Measurements from ENCODE around the gene ATP6V1A.

Gene ATP6V1A

DNA sequence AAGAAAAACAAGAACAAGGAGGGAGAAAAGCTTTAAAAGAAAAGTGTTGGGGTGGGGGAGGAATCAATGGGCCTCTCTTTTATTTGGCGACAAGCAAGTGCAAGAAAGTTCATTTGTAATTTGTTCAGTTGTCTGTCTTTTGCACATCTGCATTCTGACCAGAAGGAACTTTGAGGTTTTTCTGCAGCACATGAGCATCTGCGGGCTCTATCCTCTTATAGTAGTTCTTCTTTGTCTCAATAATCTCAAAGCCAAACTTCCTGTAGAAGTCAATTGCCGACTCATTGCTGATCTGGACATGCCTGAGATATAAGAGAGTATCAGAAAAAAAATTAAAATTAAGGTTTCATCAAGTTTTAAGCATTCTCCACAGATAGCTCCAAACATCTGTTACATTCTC, 25.2 kb upstream of the ATP6V1A start:
- no peak for DNase-seq (ENCODE audit: extremely low read depth, insufficient read length)
- TF ChIP-seq, protein P1, sequence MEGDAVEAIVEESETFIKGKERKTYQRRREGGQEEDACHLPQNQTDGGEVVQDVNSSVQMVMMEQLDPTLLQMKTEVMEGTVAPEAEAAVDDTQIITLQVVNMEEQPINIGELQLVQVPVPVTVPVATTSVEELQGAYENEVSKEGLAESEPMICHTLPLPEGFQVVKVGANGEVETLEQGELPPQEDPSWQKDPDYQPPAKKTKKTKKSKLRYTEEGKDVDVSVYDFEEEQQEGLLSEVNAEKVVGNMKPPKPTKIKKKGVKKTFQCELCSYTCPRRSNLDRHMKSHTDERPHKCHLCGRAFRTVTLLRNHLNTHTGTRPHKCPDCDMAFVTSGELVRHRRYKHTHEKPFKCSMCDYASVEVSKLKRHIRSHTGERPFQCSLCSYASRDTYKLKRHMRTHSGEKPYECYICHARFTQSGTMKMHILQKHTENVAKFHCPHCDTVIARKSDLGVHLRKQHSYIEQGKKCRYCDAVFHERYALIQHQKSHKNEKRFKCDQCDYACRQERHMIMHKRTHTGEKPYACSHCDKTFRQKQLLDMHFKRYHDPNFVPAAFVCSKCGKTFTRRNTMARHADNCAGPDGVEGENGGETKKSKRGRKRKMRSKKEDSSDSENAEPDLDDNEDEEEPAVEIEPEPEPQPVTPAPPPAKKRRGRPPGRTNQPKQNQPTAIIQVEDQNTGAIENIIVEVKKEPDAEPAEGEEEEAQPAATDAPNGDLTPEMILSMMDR (IDR thresholded peaks at IDR 0.05; ENCODE audit: insufficient read depth, low read length, poor library complexity, severe bottlenecking): no peak
- peaks cover 10% of the 10 kb centered on the region for H3K36me3 ChIP-seq (ENCODE audit: control insufficient read depth, insufficient read depth, low read length)

DNA sequence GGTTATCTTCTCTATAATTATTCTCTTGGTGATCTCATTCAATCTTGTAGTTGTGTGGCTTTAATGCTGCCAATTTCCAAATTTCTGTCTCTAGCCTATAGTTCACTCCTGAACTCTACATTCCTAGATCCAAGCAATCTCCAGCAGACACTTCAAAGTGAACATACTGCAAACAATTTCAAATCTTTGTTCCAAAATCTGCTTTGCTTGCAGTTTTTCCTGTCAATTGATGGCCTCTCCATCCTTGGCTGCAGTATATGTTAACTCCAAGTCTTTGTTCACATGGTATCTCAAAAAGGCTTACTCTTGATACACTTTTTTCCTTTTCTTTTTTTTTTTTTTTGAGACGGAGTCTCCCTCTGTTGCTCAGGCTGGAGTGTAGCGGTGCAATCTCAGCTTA, 18.2 kb upstream of the ATP6V1A start:
- no peaks in the 10 kb centered on the region for H3K27me3 ChIP-seq (replicated peaks; ENCODE audit: control insufficient read depth, insufficient read depth, low read length)
- TF ChIP-seq, protein P1 (IDR thresholded peaks at IDR 0.05; ENCODE audit: insufficient read depth, low read length, poor library complexity, severe bottlenecking): no peak
- no peaks in the 10 kb centered on the region; the same call in none of the 2 replicates for H3K36me3 ChIP-seq (ENCODE audit: control insufficient read depth, insufficient read depth, low read length)
- H3K4me3 ChIP-seq (replicated peaks; ENCODE audit: low read depth, low read length): no peak overlapping the region
- no peak for DNase-seq (ENCODE audit: extremely low read depth, insufficient read length)

More for the DNA sequence above, 25.2 kb upstream of the ATP6V1A start:
- no peaks in the 10 kb centered on the region for H3K27me3 ChIP-seq (replicated peaks; ENCODE audit: control insufficient read depth, insufficient read depth, low read length)
- no peak overlapping the region for H3K4me3 ChIP-seq (replicated peaks; ENCODE audit: low read depth, low read length)

DNA sequence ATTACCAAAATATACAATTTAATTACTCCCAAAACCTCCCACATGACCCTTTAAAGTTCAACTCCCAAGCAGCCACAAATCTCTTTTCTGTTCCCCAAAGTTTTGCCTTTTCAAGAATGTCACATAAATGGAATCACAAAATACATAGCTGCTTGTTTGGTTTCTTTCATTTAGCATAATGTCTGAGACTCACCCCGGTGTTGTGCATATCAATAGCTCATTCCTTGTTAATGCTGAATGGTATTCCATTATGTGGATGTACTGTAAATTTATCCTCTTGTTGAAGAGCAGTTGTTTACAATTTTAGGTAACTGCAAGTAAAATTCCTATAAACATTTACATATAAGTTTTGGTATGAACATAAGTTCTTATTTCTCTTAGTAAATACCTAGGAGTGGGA, 16.3 kb upstream of the ATP6V1A start:
- H3K4me3 ChIP-seq (replicated peaks; ENCODE audit: low read depth, low read length): no peak overlapping the region
- H3K27me3 ChIP-seq (replicated peaks; ENCODE audit: control insufficient read depth, insufficient read depth, low read length): no peaks in the 10 kb centered on the region
- TF ChIP-seq, protein P1 (IDR thresholded peaks at IDR 0.05; ENCODE audit: insufficient read depth, low read length, poor library complexity, severe bottlenecking): no peak
- DNase-seq (ENCODE audit: extremely low read depth, insufficient read length): no peak
- H3K36me3 ChIP-seq (ENCODE audit: control insufficient read depth, insufficient read depth, low read length): no peaks in the 10 kb centered on the region; the same call in 1 of the 2 replicates

DNA sequence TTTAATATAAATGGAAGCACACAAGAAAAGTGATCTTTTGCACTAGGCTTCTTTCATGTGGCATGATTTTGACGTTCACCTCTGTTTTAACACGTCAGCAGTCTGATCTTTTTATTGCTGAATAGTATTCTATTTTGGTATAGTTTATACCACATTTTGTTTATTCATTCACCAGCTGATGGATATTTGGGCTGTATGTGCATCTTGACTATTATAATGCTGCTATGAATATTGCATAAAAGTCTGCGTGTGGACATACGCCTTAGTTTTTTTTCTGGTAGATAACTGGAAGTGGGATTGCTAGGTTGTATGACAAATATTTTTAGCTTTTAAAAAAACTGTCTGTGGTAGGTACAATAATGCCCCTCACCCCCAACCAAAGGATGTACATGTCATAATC, 15.1 kb upstream of the ATP6V1A start:
- no peak for DNase-seq (ENCODE audit: extremely low read depth, insufficient read length)
- Histone ChIP-seq H3K27me3 (replicated peaks; ENCODE audit: control insufficient read depth, insufficient read depth, low read length) (no peaks in the 10 kb centered on the region), H3K4me3 (replicated peaks; ENCODE audit: low read depth, low read length) (no peak overlapping the region), H3K36me3 (ENCODE audit: control insufficient read depth, insufficient read depth, low read length) (no peaks in the 10 kb centered on the region; the same call in 1 of the 2 replicates)
- TF ChIP-seq, protein P1 (IDR thresholded peaks at IDR 0.05; ENCODE audit: insufficient read depth, low read length, poor library complexity, severe bottlenecking): no peak

DNA sequence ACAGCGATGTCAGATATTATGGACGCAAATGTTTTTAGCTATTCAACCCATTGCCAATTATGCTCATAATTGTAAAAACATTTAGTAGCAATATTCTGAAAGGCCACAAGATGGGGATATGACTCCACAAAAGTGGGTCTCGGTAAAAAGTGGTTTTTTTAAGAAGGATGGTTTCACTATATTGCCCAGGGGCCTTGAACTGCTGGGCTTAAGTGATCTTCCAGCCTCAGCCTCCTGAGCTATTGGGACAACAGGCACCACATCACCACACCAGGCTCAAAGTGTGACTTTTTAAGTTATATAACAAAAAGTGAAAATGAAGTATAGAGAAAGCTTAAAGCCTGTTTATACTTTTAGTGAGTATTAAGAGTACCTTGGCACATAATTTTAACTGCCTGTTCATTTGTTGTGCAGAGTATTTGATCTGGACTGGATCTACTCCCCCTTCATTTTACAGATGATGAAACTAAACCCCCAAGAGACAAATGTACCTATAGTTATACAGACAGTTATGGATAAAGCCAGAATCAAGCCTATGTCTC, 10.2 kb upstream of the ATP6V1A start:
- no peaks in the 10 kb centered on the region for H3K27me3 ChIP-seq (replicated peaks; ENCODE audit: control insufficient read depth, insufficient read depth, low read length)
- no peaks in the 10 kb centered on the region for H3K36me3 ChIP-seq (ENCODE audit: control insufficient read depth, insufficient read depth, low read length)
- no peak overlapping the region for H3K4me3 ChIP-seq (replicated peaks; ENCODE audit: low read depth, low read length)
- DNase-seq (ENCODE audit: extremely low read depth, insufficient read length): peak; percentile 46
- TF ChIP-seq, protein P1 (IDR thresholded peaks at IDR 0.05; ENCODE audit: insufficient read depth, low read length, poor library complexity, severe bottlenecking): peak; percentile 49

DNA sequence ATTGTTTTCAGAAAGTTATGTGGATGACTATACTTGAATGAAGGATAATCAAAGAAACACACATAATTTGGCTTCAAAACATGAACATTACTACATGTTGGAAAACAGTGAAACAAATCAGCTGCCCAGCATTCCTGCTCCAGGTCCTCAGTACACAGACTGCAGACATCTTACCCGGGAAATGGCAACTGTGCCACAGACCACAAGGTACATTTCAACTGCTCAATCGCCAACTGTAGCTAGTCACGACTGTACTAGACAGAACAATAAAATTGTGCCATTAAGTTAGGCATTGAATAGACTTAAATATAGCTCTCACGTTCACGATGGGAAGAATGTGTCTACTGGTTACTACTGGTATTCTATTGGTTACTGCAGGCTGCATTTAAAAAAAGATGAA, 5.7 kb upstream of the ATP6V1A start:
- Histone ChIP-seq H3K27me3 (replicated peaks; ENCODE audit: control insufficient read depth, insufficient read depth, low read length) (no peaks in the 10 kb centered on the region), H3K4me3 (replicated peaks; ENCODE audit: low read depth, low read length) (no peak overlapping the region; the same call in 1 of the 2 replicates), H3K36me3 (ENCODE audit: control insufficient read depth, insufficient read depth, low read length) (no peaks in the 10 kb centered on the region)
- TF ChIP-seq, protein P1 (IDR thresholded peaks at IDR 0.05; ENCODE audit: insufficient read depth, low read length, poor library complexity, severe bottlenecking): no peak
- no peak for DNase-seq (ENCODE audit: extremely low read depth, insufficient read length)
